SIG-M5 (cell line): ENCODE data around the gene GPC5.
"Not testable (repeated sequence)": the region's sequence is repeated elsewhere in the genome, so short reads cannot be mapped to it uniquely, and the experiment has no call there.

Source experiments
- DNase-seq: peaks from one replicate; lab custom pipeline; 2025; lab: John Stamatoyannopoulos, UW

Gene GPC5

DNA sequence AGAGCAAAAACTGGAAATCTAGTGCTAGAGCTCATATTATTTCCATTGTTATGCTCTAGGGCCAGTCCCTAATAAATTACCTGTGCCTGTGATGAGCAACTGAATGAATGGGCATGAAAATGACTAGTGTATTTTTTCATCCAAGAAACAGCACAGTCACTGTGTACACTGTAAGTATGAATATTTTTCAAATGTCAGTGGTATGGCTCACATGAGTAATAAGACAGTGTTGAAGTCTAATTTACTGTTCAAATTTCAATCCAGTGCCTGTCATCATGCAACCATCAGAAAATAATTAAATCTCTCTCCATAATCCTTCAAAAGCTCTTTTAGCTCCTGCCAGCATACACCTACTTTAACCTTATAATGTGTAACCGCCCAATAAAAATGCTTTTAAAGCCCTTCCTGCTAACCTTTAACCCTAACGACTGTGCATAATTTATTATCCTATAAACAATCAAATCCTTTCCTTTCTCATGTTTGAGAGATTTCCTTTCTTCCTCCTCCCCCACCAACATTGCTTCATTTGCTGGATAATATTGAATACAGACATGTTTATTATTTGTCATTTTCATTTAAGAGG, 378.3 kb downstream of the GPC5 start:
- DNase-seq: no peak

DNA sequence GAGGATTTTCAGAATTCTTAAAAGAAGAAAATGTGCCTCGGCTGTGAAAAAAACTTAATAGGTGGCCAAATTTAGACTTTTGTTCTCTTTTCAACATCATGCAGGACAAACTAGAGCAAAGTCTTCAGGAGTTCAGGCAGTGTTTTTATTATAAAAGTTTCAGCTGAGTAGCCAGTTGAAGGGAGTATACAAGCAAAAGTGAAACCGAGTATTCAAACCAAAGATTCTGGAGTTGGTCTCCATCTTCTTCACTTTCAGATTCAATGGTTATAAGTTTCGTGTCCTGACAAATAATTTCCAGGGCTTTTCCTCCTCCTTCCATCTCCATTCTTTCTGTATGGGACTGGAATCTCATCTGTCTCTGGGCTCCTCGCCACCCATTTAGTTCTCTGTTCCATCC, 379.7 kb downstream of the GPC5 start:
- DNase-seq: no peak

DNA sequence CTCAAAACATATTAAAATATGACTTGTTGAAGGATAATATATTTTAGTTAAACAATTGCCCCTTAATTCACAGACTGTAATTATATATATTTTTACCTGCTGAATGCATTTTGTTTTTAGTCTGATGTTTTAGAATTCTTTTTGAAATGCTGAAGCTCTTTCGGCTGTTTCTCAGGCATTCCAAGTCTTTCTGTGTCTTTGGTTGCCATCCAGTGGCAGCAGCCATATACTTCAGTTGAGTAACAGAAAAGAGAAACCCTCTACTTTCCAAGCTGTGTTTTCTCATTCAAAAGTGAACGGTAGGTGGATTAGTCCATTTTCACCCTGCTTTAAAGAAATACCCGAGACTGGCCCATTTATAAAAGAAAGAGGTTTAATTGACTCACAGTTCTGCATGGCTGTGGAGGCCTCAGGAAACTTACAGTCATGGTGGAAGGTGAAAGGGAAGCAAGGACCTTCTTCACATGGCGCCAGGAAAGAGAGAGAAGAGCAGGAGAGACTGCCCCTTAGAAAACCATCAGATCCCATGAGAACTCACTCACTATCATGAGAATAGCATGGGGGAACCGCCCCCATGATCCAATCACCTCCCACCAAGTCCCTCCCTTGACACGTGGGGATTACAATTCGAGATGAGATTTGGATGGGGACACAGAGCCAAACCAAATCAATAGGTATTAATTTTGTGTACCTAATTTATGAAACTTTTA, 383.7 kb downstream of the GPC5 start:
- DNase-seq: not testable (repeated sequence)

DNA sequence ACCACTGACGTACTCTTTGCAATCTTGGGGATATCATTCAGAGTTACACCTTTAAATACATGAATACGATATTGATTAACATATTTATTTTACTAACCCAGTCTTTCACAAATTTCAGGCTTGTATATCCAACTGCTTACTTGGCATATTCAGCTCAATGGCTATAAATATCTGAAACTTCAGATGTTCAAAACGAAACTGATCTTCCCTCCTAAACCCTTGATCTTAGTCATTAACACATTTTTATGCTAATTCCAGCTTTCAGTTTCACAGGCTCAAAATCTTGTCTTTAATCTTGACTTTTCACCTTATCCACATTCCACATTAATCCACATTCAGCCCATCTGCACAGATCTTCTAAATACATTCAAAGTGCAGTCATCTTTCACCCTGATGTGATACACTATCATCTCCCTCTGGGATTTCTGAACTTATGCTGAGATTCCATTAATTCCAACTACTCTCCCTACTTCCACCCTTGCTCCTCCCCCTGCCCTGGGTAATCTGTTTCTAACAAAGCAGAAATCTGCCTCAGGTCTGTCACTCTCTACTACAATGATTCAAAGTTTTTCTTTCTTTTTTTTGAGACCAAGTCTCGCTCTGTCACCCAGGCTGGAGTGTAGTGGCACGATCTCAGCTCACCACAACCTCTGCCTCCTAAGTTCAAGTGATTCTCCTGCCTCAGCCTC, 387.2 kb downstream of the GPC5 start:
- DNase-seq: no peak

DNA sequence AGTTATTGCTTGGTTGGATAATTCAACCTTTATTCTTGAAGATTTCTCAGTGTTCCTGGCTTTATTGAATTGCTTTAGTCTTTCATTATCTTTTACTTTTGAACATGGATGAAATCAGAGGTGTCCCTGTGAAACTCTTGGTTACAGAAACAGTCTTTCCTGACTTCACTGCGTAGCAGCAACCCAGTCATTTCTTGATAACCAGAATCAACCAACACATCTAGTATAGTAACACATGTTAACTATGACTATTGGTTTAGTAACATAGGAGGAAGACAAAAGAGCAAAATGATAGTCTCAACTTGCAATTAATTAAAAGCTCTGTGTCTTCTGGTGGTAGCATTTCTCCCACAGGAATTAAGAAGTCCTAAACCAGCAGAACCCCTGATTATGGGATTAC, 393.6 kb downstream of the GPC5 start:
- no peak for DNase-seq

DNA sequence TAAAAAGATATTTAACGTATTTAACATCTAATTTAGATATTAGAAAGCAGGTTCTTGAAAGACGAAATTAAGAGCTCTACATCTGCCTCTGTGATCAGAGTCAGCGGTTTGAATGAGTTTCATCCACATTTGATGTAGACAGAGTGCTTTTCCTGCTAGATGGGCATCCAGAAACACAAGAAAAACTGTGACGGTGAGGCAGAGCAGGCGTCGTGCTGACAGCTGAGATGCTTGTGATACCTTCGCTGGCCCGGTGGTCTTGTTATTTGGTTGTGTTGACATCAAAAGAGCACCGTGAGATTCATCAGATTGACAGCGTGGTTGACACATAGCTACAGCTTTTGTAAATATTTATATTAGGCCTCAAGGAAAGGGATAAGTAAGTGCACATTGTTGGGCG, 399.1 kb downstream of the GPC5 start:
- DNase-seq: no peak

DNA sequence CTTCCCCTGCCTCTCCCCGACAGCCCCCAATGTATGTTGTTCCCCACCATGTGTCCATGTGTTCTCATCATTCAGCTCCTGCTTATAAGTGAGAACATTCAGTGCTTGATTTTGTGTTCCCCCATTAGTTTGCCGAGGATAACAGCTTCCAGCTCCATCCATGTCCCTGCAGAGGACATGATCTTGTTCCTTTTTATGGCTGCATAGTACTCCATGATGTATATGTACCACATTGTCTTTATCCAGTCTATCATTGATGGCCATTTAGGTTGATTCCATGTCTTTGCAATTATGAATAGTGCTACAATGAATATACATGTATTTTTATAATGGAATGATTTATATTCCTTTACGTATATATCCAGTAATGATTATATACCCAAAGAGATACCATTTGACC, 399.9 kb downstream of the GPC5 start:
- not testable (repeated sequence) for DNase-seq

DNA sequence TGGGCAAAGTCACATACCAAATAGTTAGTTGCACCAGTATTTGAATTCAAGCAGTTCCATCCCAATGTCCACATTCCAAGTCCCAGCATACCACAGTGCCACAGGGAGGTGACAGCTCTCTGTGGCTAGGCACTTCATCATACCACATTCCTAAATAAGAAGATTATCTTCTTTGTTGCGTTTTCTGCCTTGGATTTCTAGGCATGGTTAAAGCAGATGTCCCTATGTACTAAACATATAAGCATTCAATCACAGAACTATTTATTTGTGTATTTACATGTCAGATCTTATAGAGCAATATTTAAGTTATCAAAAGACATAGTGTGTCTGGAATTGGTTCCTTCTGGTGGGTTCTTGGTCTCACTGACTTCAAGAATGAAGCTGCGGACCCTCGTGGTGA, 403.4 kb downstream of the GPC5 start:
- DNase-seq: not testable (repeated sequence)

DNA sequence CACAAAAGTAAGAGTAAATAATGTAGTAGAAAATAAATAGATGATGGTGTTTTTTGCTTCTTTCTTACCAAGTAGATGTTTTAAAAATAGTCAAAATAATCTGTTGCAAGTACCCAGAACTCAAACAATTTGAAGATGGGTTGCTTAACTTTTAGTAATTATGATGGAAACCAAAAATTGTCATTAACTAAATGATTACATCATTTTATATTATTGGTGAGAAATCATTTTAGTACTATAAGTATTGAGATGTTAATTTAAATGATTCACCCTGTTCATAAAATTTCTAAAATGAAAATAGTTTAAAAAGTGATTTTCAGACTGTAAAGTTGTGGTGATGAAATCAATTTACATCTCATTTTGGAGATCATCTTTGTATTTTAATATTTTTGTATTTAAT, 404.5 kb downstream of the GPC5 start:
- no peak for DNase-seq

DNA sequence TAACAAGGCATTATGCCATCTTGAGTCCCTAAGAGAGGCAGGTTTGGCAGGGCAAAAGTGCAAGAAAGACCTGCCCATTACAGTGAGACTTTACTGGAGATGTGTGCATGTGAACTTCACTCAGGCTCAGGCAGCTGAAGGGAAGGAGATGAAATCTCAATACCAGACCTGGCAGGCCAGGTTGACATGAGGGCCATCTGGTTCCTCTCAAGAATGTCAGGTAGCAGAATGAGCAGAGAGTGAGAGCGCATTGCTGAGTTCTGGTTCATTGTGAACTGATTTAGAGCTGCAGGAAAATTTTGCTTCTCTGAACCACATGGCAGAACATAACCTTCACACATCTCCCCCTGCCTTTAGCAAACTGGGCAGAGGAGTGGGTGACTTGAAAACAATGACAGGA, 406.3 kb downstream of the GPC5 start:
- DNase-seq: no peak

DNA sequence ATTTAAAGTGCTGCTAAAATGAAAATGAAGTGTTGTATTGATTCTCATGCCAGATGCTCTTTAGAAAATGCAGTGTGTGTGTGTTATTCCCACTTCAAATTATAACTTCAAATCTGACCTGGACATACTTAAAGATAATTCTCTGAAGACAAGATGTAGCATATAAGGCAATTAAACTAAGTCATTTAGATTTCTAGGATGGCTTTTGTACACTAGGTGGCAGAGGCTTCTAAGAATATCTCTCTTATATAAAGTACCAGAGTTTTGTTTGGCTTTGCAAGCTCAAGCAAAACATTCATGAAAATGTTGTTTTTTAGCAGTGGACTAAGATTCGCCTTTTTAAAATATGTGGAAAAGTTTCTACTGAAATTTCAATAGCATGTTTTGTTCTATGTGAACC, 407.2 kb downstream of the GPC5 start:
- DNase-seq: no peak

DNA sequence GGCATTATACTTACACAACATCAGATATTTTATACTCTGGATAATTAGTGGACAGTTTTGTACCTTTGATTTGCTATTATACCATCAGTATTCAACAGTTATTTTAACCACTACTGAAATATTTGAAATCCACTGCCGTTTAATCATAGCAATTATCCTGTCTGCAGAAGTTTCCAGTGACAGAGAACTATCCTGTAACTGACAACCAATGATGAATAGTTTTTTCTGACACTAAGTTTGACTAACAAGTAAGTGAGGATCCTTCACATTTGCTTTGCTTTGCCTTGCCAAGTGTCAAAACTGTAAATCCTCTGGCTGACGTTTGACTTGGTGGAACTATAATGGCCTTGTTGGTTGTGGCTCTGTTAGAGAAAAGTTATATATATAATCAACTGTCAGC, 410.7 kb downstream of the GPC5 start:
- no peak for DNase-seq

DNA sequence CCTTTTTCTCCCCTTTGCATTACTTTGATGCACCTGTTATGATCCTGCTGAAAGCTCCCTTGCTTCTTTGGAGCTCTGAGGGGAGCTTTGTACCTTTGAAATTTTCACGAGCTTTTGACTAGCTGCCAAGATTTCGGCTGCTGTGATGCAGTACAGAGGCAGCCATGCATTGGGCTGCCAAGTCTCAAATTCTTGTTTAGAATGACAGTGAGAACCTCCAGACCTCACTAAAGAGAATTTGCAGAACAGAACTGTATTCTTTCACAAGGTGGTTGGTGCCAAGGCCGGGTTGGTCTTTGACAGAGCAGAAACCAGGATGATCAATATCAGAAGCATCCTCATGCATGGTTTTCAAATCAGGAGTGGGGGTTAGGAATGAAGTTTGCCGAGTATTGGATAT, 414.8 kb downstream of the GPC5 start:
- no peak for DNase-seq

DNA sequence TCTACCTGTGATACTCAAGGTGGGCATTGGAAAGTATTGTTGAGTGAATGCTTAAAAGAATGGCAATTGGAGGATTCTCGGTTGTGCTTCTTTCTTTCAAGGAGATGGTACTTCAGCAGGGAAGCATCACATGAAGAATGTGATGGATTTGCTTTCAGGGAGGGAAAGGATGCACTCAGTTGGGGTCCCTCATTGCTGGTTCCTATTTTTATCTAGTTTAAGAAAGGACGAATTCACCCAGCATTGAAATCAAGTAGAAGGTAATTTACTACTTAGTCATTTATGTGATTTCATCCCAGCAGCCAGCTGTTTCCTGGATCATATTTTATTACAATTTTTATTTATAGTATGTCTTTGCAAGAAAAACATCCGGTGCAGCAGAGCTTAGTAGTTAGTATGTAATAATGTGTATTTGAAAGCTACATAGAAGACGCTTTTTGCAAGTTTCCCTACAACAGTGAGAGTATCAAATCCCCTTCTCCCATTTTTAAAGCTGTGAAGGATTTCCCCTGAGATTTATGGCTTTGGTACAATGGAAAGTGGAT, 417.9 kb downstream of the GPC5 start:
- DNase-seq: no peak

DNA sequence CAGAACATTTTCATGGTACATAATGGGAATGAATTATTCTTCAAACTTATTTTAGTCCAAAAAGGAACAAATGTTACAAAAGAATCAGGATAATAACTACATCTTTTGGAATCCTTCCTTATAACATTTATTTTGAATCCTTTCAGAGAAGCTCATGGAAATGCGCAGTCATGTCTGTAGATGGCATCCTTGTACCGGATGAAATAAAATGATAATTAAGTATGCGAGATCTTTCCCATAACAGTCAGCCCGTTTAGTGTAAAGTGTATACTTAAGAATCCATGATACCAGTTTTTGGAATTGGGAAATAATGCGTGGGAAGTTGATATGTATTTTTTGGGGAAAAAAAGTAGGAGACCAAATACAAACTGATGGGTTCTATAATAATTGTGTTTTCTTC, 418.8 kb downstream of the GPC5 start:
- no peak for DNase-seq

DNA sequence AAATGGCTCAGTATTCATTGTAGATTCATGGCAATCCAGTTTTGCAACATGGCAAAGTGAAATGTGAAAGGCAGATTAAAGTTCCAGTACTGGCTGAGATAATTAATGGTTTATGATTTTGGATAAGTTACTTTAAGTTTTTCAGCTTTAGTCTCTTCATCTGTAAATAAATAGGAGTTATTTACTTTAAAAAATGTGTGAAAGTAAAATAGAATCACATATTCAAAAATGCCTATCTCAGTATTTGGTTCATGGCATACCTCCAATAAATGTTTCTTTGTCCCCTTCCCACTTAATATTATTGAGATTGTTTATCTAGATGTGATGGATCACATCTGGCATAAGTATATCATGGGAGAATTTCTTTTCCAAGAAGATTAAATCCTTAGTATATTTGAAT, 426.0 kb downstream of the GPC5 start:
- no peak for DNase-seq

DNA sequence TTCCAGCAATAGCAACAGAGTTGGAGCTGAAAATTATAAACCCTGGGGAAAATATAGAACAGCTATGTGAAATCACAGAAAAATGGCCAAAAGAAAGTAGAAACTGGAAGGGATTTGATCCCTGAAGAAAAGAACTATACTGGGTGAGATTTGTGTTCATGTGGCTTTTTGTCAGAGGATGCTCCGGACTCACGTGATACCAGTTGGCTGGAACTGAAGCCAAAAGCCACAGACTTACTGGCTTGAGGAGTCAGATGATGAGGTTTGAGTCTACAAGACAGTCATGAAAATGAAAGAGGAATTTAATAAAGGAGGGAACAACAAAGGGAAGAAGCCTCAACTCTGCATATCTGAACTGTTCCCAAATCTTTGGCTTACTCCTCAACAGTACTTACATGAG, 427.1 kb downstream of the GPC5 start:
- no peak for DNase-seq

DNA sequence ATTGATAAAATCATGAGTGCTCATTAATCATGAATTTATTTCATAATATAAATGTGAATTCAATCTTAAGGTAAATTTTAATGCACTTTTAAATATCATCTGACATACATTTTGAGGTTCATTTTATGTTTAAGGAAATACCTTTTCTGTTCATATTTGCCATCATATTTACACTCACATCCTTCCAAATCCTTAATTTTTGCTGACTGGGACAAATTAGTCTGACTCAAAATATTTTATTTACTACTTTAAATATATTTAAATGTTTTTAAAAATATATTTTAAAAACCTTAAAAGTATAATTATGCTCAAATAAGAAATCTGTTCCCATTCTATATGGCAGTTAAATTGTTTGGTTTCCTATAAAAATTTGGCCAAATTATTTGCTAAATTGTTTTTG, 438.1 kb downstream of the GPC5 start:
- no peak for DNase-seq

DNA sequence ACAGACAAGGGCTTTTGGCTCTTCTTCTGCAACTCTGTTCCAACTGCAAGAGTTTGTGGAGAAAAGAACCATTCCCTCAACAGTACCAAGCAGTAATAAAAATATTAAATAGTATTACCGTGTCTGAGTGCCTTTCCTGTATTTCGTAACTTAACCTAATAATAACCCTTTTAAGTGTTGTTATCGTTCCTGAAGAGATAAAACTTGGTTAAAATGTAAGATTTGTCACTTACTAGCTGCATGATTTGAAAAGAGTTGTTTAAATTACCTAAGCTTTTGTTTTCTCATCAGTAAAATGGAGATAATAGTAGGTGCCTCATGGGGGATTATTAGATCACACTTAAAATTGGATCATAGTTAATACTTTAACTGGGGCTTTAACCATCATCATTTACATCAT, 447.2 kb downstream of the GPC5 start:
- DNase-seq: no peak

DNA sequence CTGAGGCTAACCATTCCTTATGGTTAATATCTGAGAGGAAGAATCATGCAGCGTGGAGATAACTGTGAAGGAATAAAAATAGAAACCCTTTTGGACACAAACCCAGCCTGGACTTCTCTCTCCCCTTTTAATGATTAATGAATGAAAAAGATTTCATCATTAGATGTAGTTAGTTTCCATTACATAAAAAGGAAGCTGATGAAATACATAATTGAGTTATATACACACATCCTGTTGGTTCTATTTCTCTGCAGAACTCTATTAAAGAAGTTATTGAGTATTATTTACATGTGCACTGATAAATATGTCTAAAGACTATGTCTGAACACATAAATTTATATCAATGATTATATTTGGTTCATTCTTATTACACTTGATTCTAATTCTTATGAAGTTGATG, 465.3 kb downstream of the GPC5 start:
- no peak for DNase-seq

DNA sequence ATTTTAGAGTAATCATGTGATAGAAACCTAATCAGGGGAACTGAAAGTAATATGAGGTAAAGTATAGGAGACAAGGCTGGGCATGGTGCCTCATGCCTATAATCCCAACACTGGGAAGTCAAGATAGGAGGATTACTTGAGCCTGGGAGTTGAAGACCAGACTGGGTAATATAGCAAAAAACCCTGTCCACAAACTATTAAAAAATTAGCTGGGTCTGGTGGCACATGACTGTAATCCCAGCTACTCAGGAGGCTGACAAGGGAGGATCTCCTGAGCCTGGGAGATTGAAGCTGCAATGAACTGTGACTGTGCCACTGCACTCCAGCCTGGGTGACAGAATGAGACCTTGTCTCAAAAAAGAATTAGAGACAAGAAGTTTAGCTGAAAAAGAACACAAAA, 469.9 kb downstream of the GPC5 start:
- no peak for DNase-seq

DNA sequence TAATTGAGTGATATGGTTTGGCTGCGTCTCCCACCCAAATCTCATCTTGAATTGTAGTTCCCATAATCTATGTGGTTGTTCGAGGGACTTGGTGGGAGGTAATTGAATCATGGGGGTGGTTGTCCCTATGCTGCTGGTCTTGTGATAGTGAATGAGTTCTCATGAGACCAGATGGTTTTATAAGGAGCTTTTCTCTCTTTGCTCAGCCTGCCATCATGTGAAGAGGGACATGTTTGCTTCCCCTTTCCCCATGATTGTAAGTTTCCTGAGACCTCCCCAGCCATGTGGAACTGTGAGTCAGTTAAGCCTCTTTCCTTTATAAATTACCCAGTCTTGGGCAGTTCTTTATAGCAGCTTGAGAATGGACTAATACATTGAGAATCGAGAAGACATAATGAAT, 480.1 kb downstream of the GPC5 start:
- DNase-seq: no peak

DNA sequence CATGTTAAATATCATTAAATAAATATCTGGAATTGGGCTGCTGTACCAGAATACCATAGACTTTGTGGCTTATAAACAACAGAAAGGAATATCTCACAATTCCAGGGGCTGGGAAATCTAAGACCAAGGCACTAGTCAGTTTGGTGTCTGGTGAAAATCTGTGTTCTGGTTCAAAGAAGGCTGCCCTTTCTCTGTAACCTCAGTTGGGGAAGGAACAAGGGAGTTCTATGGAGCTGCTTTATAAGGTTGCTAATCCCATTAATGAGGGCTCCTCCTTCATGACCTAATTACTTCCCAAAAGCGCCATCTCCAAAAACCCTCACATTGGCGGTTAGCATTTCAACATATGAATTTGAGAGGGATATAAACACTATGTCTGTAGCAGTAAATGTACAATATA, 480.9 kb downstream of the GPC5 start:
- DNase-seq: no peak
